Measurements from ENCODE around the gene ABHD4.
"Not testable (repeated sequence)": the region's sequence is repeated elsewhere in the genome, so short reads cannot be mapped to it uniquely, and the experiment has no call there.

Gene ABHD4

DNA sequence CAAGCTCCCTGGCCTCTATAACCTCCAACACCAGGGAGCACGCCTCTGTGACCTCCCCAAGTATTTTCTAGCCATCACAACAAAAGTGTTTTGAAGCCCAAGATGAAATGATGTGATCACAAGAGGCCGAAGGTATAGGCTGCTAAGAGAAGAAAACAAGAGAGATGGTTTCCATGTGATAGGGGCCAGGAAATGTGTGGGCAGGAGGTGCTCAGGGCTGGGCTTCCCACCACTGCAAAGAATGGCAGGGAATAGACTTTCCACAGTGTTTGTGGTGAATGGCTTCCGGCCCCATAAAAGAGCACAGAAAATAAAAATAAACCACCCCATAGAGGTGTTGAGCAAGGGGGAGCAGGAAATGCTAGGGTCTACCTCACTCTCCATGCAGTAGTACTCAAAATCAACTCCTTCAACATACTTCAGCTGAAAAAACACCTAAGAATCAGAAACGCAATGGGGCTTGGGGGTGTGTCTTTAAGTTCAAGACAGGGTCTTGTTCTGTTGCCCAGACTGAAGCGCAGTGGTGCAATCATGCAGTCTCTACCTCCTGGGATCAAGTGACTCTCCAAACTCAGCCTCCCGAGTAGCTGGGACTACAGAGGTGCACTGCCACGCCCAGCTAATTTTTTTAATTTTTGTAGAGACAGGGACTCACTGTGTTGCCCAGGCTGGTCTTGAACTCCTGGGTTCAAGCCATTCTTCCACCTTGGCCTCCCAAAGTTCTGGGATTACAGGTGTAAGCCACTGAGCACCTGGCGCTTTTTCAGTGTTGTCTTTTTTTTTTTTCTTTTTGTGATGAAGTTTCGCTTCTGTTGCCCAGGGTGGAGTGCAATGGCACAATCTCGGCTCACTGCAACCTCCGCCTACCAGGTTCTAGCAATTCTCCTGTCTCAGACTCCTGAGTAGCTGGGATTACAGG, 36.2 kb upstream of the ABHD4 start:
- DNase-seq = no peak

DNA sequence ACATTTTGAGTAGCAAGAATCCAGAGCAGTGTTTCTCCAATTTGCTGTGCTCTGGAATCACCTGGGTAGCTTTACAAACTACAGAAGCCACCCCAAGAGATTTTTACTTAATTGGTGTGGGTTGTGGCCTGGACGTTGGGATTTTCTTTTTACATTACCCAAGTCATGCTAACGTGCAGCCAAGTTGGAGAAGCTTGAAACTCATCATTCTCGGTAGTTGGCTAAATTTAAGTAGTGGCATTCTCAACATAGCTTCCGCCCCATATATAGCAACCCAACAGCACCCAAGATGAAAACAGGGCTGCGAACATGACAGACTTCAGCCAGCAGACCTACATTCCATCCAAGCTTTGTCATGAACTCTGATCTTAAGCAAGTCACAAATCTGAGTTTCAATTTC, 34.1 kb upstream of the ABHD4 start:
- DNase-seq = no peak

GRCh38 chr14:22564463-22564862, 33.6 kb upstream of the ABHD4 start:
- no peak for DNase-seq

DNA sequence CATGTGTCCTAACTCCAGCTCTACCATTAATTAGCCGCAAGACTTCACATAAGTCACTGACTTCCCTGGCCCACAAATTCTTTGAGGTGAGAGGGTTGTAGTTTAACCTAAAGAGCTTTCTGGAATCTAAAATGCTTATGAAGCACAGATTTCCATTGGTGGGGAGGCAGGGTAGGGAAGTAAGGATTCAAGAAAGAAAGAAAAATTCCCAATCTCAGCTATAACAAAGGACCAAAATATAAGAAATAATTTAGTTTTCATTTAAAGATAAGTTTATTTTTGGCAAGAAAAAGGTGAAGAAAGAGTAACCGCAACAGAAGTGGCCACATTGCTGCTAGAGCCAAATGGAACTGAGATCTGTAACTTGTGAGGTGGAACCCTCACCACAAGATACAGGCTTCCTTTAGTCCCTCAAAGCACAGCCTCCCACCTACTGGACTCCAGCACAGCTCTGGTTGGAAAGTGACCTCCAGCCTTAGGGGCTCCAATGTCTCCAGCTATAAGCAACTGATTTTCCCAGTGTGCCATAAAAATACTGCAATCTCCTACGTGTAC, 32.6 kb upstream of the ABHD4 start:
- DNase-seq = no peak

- not testable (repeated sequence) for DNase-seq
Observed at GRCh38 chr14:22566266-22566665, 31.8 kb upstream of the ABHD4 start.

GRCh38 chr14:22566845-22567244, 31.3 kb upstream of the ABHD4 start:
- no peak for DNase-seq

GRCh38 chr14:22567437-22567836, 30.7 kb upstream of the ABHD4 start:
- DNase-seq = no peak

- no peak for DNase-seq
Observed at GRCh38 chr14:22569106-22569736, 28.9 kb upstream of the ABHD4 start.

DNA sequence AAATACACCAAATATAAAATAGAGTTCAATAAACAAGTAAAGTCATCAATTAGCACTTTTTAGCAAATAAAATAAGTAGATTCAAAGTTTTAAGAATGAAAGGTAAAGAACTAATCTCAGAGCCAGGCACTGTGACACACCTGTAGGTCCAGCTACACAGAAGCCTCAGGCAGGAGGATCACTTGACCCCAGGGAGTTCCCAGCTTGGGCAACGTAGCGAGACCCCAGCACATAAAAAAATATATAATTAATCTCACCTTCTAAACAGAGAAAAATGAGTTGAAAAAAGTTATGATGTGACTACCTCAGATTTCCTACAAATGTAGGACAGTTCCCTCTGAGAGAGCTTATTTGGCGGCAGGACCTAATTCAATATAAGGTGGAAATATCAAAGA, 28.4 kb upstream of the ABHD4 start:
- DNase-seq = no peak

GRCh38 chr14:22570132-22570949, 27.8 kb upstream of the ABHD4 start:
- DNase-seq = peak; percentile 60

- no peak for DNase-seq
Observed at GRCh38 chr14:22572562-22573058, 25.5 kb upstream of the ABHD4 start.

GRCh38 chr14:22573804-22574203, 24.3 kb upstream of the ABHD4 start:
- no peak for DNase-seq

GRCh38 chr14:22577334-22577908, 20.7 kb upstream of the ABHD4 start:
- no peak for DNase-seq

DNA sequence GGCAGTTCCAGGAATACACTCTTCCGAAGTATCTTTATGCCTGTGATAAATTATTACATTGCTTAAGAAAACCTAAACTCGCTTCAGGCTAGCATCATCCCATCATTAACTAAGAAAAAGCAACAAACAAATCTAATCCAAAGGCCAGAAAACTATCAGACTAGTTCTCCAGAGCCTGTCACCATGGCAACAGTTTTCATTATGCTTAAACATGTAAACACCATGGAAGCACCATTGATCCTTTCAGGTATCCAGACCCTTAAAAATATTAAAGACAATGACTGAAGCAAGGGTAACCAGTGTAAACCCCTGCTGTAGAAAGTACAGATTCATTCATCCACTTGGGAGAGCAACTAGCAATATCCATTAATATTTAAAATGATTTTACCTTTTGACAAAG, 18.9 kb upstream of the ABHD4 start:
- DNase-seq = no peak

GRCh38 chr14:22579881-22580280, 18.2 kb upstream of the ABHD4 start:
- DNase-seq = no peak

DNA sequence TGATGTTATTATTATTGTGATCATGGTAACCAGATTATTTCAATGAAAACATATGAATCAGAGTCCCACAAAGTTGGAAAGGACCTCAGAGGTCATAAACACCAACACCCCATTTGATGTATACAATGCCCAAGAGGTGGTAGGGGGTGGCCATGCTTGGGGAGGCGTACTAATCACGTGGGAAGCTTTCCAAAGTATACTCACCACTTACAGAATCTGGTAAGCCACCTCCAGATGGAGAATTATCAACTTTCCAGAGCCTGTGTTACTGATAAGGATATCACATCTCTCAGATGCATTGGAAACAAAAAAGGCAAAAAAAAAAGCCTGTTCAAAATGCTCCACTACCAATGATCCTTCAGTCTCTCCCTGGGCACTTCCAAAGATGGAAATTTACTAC, 17.5 kb upstream of the ABHD4 start:
- DNase-seq = no peak

DNA sequence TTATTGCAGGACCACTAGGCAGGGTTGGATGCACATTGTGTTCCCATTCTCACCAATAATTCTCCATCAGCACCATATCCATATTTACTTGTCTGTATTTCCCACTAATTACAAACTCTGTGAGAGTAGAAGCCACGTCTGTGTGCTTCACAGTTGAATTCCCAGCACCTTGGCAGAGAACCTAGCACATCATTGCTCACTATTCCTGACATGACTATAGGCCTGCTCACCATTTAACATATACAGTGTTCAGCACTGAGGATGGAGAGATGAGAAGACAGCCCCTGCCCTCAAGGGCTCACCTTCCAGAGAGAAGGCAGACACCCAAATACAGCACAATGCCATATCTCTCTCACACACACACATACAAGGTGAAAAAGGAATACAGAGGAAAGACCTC, 14.1 kb upstream of the ABHD4 start:
- DNase-seq = no peak

DNA sequence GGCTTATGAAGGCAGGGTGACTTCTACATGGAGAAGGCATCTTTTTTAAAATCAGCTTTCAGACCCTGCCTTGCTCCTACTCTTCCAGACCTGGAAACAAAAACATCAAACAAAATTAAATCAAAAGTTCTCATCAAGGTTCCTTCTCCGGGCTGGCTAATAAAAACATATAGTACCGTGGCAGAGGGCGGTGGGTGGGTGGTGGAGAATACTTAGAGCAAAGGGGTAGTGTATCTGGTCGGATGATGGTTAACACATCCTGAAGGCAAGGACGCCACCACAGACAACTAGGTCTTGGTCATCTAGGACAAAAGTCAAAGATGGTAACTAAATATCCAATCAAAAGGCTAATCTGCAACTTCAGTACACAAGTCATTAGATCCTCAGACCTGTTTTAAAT, 10.9 kb upstream of the ABHD4 start:
- DNase-seq = no peak

DNA sequence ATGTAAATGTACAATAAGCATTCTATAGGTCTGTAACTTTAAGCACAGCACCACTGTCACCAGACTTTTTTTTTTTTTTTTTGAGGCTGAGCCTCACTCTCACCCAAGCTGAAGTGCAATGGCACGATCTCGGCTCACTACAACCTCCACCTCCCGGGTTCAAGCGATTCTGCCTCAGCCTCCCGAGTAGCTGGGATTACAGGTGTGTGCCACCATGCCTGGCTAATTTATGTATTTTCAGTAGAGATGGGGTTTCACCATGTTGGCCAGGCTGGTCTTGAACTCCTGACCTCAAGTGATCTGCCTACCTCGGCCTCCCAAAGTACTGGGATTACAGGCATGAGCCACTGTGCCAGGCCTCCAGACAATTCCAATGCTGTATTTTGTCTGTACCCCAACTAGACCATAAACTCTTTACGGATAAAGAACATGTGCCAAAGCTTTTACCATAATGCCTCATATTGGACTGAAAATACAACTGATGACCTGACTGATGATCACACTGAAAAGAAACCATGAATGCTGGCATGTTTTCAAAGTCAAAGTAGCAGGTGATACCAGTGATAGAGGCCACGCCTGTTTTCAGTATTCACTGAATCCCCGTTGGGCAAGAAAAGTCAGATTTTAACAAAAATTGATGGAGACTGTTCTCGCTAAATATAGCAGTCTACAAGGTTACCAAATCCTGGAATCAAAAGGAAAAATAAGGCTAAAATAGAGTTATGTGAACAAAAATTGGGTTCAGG, 10.2 kb upstream of the ABHD4 start:
- not testable (repeated sequence) for DNase-seq

DNA sequence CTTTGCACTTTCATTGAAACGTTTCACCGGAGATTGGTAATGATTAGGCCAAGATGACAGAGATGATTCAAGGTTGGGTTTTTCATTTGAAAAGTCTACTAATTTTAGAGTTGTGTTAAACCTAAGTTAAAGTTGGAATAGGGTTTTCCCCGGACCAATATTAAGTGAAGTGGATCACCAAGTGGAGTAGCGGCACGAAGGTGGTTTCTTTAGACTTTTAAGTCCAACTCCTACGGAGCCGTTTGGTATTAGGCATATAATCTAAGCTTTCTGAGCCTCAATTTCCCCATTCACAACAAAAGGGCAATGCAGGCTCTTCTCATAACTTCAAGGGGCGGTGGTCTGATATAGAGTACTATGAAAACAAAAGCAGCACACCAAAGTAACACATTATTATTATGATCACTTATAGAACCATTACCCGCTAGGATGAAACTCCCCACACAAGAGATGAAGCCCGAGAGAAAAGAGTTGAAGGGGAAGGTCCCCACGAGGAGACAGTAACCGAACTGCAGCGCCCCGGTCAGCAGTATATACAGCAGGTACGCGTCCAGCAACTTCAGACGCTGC, 9.5 kb upstream of the ABHD4 start:
- no peak for DNase-seq

- DNase-seq = peak; percentile 99
Observed at GRCh38 chr14:22589096-22589839, 8.8 kb upstream of the ABHD4 start, which contains the start of gene DAD1. Gene DAD1 (minus strand): TSS chr14:22589224. CDS start chr14:22589157, 67 bp downstream.

All from COR-L47 (cell line).